ENCODE measurements around the gene EIF4E2. TPM values are rescaled to one million over a fixed set of nuclear protein-coding genes. Genes with fewer than 3 reads are reported as not detected.

EIF4E2 gene
- total RNA-seq, 1 experiment from 2014 or later = 108 TPM

DNA sequence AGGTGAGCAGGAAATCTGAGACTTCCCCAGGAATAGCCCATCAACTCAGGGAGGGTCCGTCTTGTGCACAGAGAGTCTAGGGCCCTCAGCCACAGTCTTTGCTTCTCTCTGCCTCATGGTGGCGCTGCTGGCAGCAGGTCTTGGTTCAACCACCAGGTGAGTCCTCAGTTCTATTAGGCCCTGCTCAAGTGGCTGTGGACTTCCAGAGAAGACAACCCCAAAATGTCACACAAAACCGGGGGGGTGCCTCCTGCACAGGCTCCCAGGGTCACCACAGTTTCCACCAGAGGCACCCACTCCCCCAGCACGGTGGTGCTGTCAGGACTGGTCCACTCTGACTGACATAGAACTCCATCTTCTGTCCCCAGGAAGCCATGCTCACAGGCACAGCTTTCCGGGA is 13.4 kb upstream of the EIF4E2 start:
- no peak for DNase-seq (ENCODE audit: low read depth)

GRCh38 chr2:232537499-232537898 is 13.0 kb upstream of the EIF4E2 start:
- no peak for DNase-seq (ENCODE audit: low read depth)

DNA sequence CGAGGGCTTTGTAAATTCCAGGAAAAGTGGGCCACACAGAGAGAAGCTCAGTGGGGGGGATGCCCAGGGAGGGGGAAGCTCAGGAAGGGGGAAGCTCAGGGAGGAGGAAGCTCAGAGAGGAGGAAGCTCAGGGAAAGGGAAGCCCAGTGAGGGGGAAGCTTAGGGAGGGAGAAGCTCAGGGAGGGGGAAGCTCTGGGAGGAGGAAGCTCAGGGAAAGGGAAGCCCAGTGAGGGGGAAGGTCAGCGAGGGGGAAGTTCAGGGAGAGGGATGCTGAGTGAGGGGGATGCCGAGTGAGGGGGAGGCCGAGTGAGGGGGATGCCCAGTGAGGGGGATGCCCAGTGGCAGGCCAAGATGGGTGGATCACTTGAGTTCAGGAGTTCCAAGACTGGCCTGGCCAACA is 11.8 kb upstream of the EIF4E2 start:
- no peak for DNase-seq (ENCODE audit: low read depth)

DNA sequence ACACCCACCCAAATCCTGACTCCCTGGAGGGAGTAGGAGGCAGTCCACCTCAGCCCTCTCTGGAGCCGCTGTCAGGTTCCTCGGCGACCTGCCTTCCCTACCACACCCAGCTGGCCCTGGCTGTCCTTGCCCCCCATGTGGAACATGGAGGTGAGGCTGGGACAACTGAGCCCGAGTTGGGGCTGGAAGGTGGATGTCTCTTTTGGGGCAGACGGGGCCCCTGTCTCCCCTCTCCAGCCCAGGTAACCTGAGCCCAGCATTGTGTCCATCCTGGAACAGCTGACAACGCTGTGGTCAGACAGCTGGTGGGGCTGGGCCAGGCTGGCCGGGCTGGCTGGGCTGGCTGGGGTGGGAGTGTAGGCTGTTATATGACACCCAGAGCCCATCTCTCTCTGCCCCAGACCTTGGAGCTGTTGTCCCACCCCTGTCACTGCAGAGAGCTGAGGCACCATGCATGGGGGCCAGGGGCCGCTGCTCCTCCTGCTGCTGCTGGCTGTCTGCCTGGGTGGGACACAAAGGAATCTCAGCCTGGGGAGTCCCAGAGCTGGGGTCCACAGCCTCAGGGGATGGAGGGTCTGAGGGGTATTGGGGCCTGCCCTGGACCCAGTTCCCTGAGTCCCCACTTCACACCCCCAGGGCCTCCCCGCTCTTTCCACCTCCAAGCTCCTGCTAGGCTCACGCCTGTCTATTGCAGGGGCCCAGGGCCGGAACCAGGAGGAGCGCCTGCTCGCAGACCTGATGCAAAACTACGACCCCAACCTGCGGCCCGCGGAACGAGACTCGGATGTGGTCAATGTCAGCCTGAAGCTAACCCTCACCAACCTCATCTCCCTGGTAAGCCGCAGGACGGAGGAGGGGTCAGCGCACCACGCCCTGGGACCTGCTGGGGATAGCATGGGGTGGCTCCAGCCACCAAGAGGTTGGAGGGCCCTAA is 10.9 kb upstream of the EIF4E2 start, which contains the start of gene CHRNG:
TSS of gene CHRNG (plus strand) at position 395 of the 934 bp plus-strand sequence. CDS start at position 451, 56 bp downstream.
- no peak for DNase-seq (ENCODE audit: low read depth)

DNA sequence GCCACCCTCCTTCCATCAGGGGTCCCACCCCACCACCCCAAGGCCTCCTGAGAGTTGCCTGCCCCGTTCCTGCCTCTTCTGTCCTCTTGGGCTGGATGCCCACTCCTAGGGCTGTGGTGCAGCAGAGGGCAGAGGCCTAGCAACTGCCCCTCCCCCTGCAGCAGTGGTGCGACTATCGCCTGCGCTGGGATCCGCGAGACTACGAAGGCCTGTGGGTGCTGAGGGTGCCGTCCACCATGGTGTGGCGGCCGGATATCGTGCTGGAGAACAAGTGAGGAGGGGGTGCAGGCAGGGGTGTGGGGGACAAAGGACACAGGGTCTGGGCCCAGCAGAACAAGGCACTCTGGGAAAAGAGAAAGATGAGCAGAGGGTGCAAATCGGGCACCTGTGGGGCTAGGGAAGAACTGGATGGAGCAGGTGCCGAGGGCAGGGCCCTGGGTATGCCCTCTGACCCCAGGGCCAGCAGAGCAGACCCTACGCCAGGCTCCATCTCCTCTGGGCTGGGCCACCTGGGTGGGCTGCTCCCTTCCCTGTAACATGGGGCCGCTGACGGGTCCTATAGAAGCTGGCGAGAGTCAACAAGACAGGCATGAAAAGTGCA is 9.9 kb upstream of the EIF4E2 start:
- no peak for DNase-seq (ENCODE audit: low read depth)

GRCh38 chr2:232541195-232541960 is 9.1 kb upstream of the EIF4E2 start:
- no peak for DNase-seq (ENCODE audit: low read depth)

GRCh38 chr2:232541961-232542714 is 8.4 kb upstream of the EIF4E2 start:
- DNase-seq (ENCODE audit: low read depth) = no peak

- no peak for DNase-seq (ENCODE audit: low read depth)
Observed at GRCh38 chr2:232542715-232543467, 7.6 kb upstream of the EIF4E2 start.

- DNase-seq (ENCODE audit: low read depth) = no peak
Observed at GRCh38 chr2:232543491-232543890, 7.0 kb upstream of the EIF4E2 start.

- DNase-seq (ENCODE audit: low read depth) = no peak
Observed at GRCh38 chr2:232543928-232544631, 6.4 kb upstream of the EIF4E2 start.

DNA sequence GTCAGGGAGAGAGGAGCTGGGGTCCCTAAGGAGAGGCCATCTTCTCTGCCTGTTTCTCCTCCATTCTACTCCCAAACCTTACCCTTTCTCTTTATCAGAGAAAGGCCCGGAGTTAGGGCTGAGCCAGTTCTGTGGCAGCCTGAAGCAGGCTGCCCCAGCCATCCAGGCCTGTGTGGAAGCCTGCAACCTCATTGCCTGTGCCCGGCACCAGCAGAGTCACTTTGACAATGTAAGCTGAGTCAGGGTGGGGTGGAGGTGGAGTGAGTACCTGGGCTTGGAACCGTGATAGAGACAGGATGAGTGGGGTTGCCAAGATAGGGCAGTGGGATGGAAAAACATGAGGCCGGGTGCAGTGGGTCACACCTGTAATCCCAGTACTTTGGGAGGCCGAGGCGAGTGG is 5.8 kb upstream of the EIF4E2 start:
- DNase-seq (ENCODE audit: low read depth) = no peak

GRCh38 chr2:232545511-232546375 is 4.7 kb upstream of the EIF4E2 start:
- no peak for DNase-seq (ENCODE audit: low read depth)

DNA sequence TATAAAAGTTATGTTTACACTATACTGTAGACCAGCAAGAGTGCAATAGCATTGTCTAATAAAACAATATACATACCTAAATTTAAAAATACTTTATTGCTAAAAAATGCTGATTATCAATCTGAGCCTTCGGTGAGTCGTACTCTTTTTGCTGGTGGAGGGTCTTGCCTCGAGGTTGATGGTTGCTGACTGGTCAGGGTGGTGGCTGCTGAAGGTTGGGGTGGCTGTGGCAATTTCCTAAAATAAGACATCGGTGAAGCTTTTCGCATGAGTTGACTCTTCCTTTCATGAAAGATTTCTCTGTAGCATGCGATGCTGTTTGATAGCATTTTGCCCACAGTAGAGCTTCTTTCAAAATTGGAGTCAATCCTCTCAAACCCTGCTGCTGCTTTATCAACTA is 2.5 kb upstream of the EIF4E2 start:
- DNase-seq (ENCODE audit: low read depth) = no peak

DNA sequence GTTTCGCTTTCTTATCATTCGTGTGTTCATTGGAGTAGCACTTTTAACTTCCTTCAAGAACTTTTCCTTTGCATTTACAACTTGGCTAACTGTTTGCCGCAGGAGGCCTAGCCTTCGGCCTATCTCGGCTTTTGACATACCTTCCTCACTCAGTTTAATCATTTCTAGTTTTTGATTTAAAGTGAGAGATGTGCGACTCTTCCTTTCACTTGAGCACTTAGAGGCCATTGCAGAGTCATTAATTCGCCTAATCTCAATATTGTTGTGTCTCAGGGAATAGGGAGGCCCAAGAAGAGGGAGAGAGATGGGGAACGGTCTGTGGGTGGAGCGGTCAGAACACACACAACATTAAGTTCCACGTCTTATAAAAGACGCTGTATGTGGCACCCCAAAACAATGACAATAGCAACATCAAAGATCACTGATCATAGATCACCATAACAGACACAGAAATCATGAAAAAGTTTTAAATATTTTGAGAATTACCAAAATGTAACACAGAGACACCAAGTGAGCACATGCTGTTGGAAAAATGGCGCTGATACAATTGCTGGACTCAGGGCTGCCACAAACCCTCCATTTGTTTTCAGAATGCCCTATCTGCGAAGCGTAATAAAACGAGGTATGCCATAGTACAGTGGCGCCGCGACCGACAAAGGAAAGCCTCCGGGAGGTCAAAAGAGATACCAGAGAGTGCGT is 685 bp upstream of the EIF4E2 start:
- no peak for DNase-seq (ENCODE audit: low read depth)

DNA sequence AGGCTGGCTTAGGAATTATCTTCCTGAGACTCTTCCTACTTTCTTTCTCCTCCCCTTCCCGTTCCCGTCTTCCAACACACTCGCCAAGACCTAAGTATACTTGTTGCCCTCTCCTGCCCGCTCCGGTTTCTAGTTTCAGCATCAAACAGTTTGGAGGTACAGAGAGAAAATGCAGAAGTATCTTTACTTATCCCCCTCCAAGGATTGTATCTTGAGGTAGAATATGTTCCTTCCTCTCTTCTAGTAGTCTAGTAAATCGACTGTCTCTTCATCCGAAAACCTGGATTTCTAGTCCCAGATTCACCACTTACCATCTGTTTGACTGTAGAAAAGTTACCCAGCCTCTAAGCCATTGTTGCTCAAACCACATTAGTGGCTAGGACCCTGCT is 755 bp downstream of the EIF4E2 start:
- no peak for DNase-seq (ENCODE audit: low read depth)

GRCh38 chr2:232551776-232552175 is 1.3 kb downstream of the EIF4E2 start:
- DNase-seq (ENCODE audit: low read depth) = no peak

DNA sequence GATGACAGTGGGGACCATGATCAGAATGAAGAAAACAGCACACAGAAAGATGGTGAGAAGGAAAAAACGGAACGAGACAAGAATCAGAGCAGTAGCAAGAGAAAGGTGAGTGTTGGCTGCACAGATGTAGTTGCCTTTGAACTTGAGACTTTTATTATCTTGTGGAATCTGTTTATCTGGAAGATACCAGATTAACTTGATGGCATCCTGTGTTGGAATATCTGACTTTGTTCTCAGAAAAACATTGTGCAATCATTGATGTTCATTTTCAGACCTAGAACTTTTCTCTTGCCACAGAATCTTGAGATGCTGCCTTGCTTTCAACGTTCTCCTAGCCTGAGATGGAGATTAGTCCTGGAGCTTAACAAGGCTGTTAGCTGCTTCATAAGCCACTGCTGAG is 5.9 kb downstream of the EIF4E2 start:
- no peak for DNase-seq (ENCODE audit: low read depth)

- no peak for DNase-seq (ENCODE audit: low read depth)
Observed at GRCh38 chr2:232562515-232563151, 12.1 kb downstream of the EIF4E2 start.

All from HT1080 (cell line).